PFSK-1 (cell line): ENCODE results near the gene ACER2.

Experiments used
- POLR2AphosphoS5 ChIP-seq: IDR thresholded peaks from 2 replicates; pipeline ENCODE4 v1.6.1; 2012; ENCODE audit warnings: low read depth, mild to moderate bottlenecking, control low read depth, low read length, moderate library complexity
- SIN3A ChIP-seq: IDR thresholded peaks from 2 replicates; pipeline ENCODE4 v1.6.1; 2012; ENCODE audit warnings: mild to moderate bottlenecking, low read length, moderate library complexity, borderline replicate concordance; ENCODE audit not compliant: insufficient read depth

DNA sequence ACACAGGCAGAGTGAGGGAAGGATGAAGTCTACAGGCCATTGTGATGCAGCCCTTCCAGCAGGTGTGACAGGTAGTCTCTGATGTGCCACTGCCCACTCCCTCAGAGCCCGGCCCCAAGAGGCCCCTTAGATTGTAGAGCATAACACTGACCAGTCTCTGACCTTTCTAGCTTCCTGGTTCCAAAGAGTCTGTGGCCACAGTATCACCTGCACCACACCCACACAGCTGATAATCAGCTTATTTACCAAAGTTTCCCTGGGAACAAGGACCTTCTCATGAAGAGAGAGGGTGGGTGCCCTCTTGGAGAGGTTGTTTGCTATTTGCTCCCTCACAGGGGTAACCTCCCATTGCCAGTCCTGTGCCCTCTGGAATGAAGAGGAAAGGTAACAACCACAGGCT lies 11.0 kb upstream of the ACER2 start:
- no peak for TF ChIP-seq POLR2AphosphoS5
- TF ChIP-seq SIN3A: no peak
